LNCAP (cell line): ENCODE measurements around the gene GSG1L.

Experiments
- TF ChIP-seq, protein P1 (sequence below): fragments of 450-650 bp; IDR thresholded peaks from 2 replicates; pipeline ENCODE4 v1.5.1; 2017; ENCODE audit warnings: mild to moderate bottlenecking

GSG1L gene

DNA sequence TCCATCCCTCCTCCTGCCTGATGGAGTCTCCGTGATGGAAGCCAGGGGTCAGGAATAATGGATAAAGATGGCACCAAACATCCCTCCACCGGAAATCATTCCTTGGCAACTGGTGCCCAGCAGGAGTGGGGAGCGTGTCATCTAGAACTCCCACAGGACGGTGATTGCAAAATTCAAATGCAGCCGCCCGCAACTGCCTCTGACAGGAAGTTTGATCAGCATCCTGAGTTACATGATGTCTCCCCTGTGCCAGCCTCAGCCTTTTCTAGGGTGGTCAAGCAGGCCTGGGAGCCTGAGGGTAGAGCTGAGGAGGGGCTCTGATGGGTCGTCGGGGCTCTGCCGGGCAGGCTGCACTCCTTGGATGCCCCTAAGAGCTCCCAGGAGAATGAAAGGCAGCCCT is 52.8 kb downstream of the GSG1L start:
- TF ChIP-seq, protein P1, sequence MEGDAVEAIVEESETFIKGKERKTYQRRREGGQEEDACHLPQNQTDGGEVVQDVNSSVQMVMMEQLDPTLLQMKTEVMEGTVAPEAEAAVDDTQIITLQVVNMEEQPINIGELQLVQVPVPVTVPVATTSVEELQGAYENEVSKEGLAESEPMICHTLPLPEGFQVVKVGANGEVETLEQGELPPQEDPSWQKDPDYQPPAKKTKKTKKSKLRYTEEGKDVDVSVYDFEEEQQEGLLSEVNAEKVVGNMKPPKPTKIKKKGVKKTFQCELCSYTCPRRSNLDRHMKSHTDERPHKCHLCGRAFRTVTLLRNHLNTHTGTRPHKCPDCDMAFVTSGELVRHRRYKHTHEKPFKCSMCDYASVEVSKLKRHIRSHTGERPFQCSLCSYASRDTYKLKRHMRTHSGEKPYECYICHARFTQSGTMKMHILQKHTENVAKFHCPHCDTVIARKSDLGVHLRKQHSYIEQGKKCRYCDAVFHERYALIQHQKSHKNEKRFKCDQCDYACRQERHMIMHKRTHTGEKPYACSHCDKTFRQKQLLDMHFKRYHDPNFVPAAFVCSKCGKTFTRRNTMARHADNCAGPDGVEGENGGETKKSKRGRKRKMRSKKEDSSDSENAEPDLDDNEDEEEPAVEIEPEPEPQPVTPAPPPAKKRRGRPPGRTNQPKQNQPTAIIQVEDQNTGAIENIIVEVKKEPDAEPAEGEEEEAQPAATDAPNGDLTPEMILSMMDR, result no peak

DNA sequence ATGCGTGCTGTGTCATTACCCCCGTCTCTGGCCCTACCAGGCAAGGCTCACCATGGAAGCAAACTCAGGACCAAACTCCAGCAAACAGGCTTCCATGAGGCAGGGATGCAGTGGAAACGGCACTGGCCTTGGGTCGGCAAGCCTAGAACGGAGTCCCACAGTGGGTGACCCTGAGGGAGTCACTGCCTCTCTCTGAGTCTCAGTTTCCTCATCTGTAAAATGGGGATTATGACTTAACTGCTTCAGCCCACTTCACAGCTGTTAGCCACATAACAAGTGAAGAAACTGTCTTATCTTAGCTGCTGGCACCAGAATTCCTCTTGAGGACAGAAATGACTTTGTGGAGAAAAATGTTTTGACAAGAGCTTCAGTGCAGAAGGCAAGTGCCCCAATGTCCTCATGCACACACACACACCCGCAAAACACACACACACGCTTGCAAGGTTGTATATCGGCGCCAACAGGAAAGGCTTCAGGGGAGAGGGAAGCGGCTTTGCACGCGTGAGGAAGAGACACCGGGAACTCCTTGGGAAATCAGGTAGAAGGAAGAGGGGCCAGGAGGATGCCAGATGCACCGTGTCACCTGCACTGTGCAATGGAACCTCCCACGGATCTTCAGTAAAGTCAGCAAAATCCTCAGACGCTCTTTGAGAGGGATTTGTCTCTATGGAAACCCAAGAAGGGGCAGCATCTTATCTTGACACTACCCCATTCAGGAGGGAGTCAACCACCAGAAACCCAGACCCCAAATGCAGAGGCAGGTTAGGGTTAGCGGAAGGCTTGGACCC is 53.7 kb downstream of the GSG1L start:
- TF ChIP-seq, protein P1, result no peak

DNA sequence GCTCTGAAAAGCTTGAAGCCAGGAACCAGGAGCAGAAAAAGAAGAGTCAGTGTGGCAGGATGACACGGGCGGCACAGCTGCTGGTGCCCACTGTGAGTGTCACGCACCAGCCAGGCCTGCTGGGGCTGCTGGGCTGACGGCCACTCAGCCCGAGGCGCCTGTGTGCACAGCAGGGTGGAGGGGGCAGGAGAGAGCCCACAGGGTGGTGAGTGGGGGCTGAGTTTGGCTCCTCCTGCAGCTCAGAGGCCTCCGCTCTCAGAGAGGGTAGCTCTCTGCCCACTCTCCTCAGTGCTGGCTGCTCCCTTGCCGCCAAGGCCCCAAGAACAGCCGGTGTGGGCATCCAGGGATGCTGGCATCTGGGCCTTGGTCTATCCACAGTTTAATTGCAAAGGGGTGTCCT is 59.6 kb downstream of the GSG1L start:
- TF ChIP-seq, protein P1, result no peak

DNA sequence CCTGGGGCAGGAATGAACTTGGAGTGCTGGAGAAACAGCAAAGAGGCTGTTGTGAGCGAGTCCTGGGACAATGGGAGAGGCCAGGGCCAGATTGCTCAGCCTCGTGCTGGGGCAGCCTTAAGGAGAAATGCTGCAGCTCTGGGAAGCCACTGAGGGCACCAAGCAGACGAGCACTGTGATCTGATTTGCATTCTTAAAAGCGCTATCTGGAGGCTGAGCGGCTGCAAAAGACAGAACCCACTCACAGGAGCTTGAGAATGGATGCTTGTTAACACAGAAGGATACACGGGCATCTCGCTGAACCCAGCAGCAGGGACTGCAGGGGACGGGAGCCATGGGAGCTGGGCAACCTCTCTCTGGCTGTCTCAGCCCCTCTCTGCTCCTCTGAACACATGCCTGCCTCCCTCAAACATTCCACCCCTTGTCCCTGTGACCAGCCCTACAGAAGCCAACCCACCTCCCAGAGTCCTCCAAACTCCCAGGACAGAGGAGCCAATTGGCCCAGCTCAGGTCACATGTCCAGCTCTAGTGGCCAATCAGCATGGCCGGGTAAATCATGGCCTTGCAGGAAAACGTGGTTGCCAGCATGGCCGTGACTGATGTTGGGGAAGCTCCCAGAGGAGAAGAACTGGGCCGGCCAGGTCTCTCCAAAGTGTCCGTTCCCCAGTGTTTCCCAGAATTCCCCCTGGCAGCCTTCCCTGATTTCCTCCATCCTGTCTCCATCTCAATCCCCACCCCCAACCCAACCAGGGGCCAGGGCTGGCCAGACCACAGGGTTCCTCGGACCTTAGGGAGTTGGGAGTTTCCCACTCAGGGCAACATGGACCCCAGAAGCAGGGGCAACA is 60.3 kb downstream of the GSG1L start:
- TF ChIP-seq, protein P1, result no peak

DNA sequence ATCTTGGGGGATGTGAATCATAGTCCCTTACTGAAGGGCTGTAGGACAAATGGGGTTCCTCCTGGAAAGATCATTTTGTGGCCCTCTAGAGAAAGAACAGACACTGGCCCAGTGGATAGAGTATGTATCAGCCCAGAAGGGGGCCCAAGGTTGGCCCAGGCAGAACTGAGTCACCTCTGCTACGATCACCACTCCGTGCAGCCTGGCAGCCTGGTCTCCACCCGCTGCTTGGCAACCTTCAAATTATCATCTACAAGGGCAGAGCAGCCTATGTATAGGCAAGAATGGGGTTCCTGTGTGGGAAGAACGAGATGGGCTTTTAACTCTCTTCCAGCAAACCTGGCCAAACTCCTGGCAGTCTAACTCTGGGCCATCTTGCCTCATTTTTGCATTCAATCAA is 61.9 kb downstream of the GSG1L start:
- TF ChIP-seq, protein P1, result no peak

DNA sequence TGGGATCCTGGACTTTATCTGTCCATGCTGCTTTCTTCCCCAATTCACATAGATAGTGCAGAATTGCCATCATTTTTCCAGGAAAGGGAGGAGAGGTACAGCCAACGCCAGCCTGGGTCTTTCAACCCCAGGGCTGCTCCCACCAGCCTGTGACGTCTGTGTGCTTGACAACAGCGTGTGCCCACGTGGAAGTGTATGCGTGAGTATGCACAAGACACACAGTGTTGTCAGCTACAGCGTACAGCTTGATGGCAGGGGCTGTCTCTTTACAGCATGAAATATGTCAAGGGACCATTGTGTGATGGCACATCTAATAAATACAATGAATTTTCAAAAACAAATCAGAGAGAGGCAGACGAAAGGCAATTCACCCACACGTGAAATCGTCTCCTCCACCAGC is 62.3 kb downstream of the GSG1L start:
- TF ChIP-seq, protein P1, result no peak

DNA sequence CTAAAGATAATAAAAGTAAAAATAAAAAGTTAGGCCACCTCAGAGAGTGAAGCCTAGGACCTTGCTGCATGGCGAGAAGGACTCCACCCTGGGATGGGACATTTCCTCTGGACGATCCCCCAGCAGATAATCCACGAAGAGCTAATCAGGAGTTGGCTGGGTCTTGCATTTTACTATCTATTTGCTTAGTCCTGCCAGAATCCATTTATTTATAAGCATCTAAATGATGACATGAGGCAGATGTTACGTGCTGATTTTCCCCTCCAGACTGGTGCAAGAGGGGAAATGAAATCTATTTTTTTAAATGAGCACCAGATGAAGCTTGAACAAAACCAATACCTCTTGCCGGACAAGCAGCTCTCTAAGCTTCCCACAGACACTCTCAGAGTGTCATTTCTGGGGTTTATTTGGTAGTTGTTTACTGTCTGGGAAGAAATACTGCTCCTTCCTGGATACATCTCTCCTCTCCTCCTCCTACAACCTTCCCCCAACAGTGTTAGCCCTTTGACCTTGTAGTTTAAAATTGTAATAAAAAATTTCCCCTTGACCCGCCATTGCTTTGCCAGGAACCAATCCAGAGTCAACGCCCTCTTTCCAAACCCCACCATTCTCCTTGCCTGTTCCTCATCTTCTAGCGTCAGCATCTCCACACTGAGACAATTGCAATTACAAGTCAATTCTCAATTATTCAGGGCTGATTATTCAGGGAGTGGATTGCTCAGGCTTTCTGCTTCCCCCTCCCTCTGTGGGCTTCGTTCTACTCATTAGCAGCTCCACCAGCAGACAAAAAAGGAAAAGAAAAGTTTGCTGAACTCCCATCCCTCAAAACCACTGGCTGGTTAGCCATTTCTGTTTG is 63.0 kb downstream of the GSG1L start:
- TF ChIP-seq, protein P1, result no peak
